HepG2 (cell line): Measurements from ENCODE around the gene CNTN5.

Source experiments
- ARNTL ChIP-seq: sonication (generic); formaldehyde crosslinking; IDR thresholded peaks from 2 replicates; pipeline ENCODE4 v1.4.0; 2020; ENCODE audit warnings: mild to moderate bottlenecking, missing genetic modification reagents
- EP300 ChIP-seq, 3 experiments: sonication (generic) in 1 of 3; formaldehyde crosslinking in 1 of 3; IDR thresholded peaks; 2 replicates each; pipeline versions ENCODE4 v1.5.1 to v1.6.1; 2011 to 2020; ENCODE audit warnings: low read depth in 2 of 3, low read length in 2 of 3, borderline replicate concordance in 1 of 3, improper control_type of control experiment in 1 of 3, mild to moderate bottlenecking in 1 of 3, missing genetic modification reagents in 1 of 3, moderate library complexity in 1 of 3
- EZH2 ChIP-seq: conservative IDR thresholded peaks from 2 replicates; pipeline ENCODE4 v1.6.1; 2012; ENCODE audit warnings: mild to moderate bottlenecking, low read depth, low read length, moderate library complexity
- NR2F6 ChIP-seq, 2 experiments: IDR thresholded peaks; 2 replicates each; pipeline ENCODE4 v1.6.1; 2016; ENCODE audit warnings: antibody characterized with exemption in 1 of 2, mild to moderate bottlenecking in 1 of 2
- POLR2AphosphoS5 ChIP-seq: IDR thresholded peaks from 2 replicates; pipeline ENCODE4 v1.6.1; 2012; ENCODE audit warnings: low read depth, low read length
- SIN3A ChIP-seq: IDR thresholded peaks from 2 replicates; pipeline ENCODE4 v1.6.1; 2011; ENCODE audit warnings: low read depth, mild to moderate bottlenecking, control low read depth, low read length, borderline replicate concordance
- SMC3 ChIP-seq: IDR thresholded peaks from 2 replicates; pipeline ENCODE4 v1.6.1; 2011; ENCODE audit warnings: low read length, improper control_type of control experiment
- ZBTB20 ChIP-seq: sonication (generic); formaldehyde crosslinking; IDR thresholded peaks from 2 replicates; pipeline ENCODE4 v1.8.1; 2023; ENCODE audit warnings: missing genetic modification reagents, low read depth, mild to moderate bottlenecking, borderline replicate concordance
- ZNF75D ChIP-seq: sonication (generic); formaldehyde crosslinking; IDR thresholded peaks from 2 replicates; pipeline ENCODE4 v1.8.1; 2023; ENCODE audit warnings: missing genetic modification reagents, mild to moderate bottlenecking, borderline replicate concordance
- TF ChIP-seq, protein P1 (sequence below): IDR thresholded peaks from 2 replicates; pipeline ENCODE4 v1.6.1; 2012; ENCODE audit warnings: inconsistent platforms
- TF ChIP-seq, protein P2 (sequence below): sonication (generic); formaldehyde crosslinking; IDR thresholded peaks from 2 replicates; pipeline ENCODE4 v1.5.0; 2020; ENCODE audit warnings: mild to moderate bottlenecking, missing genetic modification reagents, moderate library complexity
- TF ChIP-seq, protein P3 (sequence below): IDR thresholded peaks from 2 replicates; pipeline ENCODE4 v1.6.1; 2016; ENCODE audit warnings: low read depth, borderline replicate concordance
- TF ChIP-seq, protein P4 (sequence below): sonication (generic); formaldehyde crosslinking; IDR thresholded peaks from 2 replicates; pipeline ENCODE4 v1.8.0; 2023; ENCODE audit warnings: mild to moderate bottlenecking, missing genetic modification reagents
- TF ChIP-seq, protein P5 (sequence below): sonication (generic); formaldehyde crosslinking; IDR thresholded peaks from 2 replicates; pipeline ENCODE4 v1.4.0; 2020; ENCODE audit warnings: missing genetic modification reagents

DNA sequence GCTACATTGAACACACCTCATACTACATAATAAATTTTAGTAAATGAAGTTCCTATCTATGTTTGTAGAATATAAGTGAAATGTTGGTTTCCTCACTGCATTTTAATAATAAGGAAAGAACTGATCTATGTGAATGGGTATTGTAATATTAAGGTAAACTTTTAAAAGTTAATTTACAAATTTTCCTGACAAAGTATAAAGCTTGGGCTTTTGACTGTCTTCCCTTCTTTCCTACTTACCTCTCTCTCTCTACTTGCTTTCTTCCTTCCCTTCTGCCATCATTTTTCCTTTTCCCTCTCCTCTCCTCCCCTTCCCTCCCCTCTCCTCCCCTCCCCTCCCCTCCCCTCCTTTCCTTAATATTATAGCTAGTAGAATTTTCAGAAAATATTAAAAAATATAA, 798.2 kb downstream of the CNTN5 start:
- TF ChIP-seq, protein P1, sequence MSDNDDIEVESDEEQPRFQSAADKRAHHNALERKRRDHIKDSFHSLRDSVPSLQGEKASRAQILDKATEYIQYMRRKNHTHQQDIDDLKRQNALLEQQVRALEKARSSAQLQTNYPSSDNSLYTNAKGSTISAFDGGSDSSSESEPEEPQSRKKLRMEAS: no peak
- TF ChIP-seq EP300 (IDR thresholded peaks at IDR 0.05; ENCODE audit: low read depth in 2 of 2, low read length in 2 of 2): no peak
- no peak for TF ChIP-seq EP300 (CRISPR knock-in tag; IDR thresholded peaks at IDR 0.05; ENCODE audit: borderline replicate concordance)
- no peak for TF ChIP-seq POLR2AphosphoS5
- TF ChIP-seq, protein P2, sequence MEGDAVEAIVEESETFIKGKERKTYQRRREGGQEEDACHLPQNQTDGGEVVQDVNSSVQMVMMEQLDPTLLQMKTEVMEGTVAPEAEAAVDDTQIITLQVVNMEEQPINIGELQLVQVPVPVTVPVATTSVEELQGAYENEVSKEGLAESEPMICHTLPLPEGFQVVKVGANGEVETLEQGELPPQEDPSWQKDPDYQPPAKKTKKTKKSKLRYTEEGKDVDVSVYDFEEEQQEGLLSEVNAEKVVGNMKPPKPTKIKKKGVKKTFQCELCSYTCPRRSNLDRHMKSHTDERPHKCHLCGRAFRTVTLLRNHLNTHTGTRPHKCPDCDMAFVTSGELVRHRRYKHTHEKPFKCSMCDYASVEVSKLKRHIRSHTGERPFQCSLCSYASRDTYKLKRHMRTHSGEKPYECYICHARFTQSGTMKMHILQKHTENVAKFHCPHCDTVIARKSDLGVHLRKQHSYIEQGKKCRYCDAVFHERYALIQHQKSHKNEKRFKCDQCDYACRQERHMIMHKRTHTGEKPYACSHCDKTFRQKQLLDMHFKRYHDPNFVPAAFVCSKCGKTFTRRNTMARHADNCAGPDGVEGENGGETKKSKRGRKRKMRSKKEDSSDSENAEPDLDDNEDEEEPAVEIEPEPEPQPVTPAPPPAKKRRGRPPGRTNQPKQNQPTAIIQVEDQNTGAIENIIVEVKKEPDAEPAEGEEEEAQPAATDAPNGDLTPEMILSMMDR (CRISPR knock-in tag): no peak
- no peak for TF ChIP-seq ZBTB20 (CRISPR knock-in tag)
- TF ChIP-seq EZH2: no peak
- TF ChIP-seq ZNF75D (CRISPR knock-in tag): no peak
- TF ChIP-seq SMC3: no peak
- TF ChIP-seq, protein P3, sequence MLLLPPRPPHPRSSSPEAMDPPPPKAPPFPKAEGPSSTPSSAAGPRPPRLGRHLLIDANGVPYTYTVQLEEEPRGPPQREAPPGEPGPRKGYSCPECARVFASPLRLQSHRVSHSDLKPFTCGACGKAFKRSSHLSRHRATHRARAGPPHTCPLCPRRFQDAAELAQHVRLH (CRISPR knock-in tag): no peak
- no peak for TF ChIP-seq SIN3A
- TF ChIP-seq, protein P4, sequence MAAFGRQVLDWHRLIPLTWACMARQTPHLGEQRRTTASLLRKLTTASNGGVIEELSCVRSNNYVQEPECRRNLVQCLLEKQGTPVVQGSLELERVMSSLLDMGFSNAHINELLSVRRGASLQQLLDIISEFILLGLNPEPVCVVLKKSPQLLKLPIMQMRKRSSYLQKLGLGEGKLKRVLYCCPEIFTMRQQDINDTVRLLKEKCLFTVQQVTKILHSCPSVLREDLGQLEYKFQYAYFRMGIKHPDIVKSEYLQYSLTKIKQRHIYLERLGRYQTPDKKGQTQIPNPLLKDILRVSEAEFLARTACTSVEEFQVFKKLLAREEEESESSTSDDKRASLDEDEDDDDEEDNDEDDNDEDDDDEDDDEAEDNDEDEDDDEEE (CRISPR knock-in tag): no peak
- TF ChIP-seq, protein P5, sequence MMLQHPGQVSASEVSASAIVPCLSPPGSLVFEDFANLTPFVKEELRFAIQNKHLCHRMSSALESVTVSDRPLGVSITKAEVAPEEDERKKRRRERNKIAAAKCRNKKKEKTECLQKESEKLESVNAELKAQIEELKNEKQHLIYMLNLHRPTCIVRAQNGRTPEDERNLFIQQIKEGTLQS (CRISPR knock-in tag): no peak
- no peak for TF ChIP-seq ARNTL
- TF ChIP-seq NR2F6 (IDR thresholded peaks at IDR 0.05): no peak
- TF ChIP-seq NR2F6 (CRISPR knock-in tag; IDR thresholded peaks at IDR 0.05): no peak
